Glutamatergic neuron (in vitro differentiated cells): ENCODE results near the gene JADE1. TPM values are rescaled to one million over a fixed set of nuclear protein-coding genes. Genes with fewer than 3 reads are reported as not detected.

Experiments used
- DNase-seq: peaks from one replicate; pipeline ENCODE4 v3.0.0; 2022
- H3K27ac Mint-ChIP-seq: one replicate; pipeline ENCODE4 v1.8.0; 2020; ENCODE audit warnings: mild to moderate bottlenecking, mixed read lengths, inconsistent platforms; ENCODE audit not compliant: unreplicated experiment
- H3K27me3 Mint-ChIP-seq: one replicate; pipeline ENCODE4 v1.8.0; 2020; ENCODE audit warnings: mild to moderate bottlenecking, moderate library complexity, mixed read lengths, inconsistent platforms; ENCODE audit not compliant: unreplicated experiment
- H3K36me3 Mint-ChIP-seq: one replicate; pipeline ENCODE4 v1.8.0; 2020; ENCODE audit warnings: mild to moderate bottlenecking, mixed read lengths, inconsistent platforms; ENCODE audit not compliant: unreplicated experiment
- H3K4me1 Mint-ChIP-seq: one replicate; pipeline ENCODE4 v1.8.0; 2020; ENCODE audit warnings: mild to moderate bottlenecking, low read depth, mixed read lengths, inconsistent platforms; ENCODE audit not compliant: unreplicated experiment
- H3K4me3 Mint-ChIP-seq: one replicate; pipeline ENCODE4 v1.8.0; 2020; ENCODE audit warnings: mild to moderate bottlenecking, mixed read lengths, inconsistent platforms; ENCODE audit not compliant: unreplicated experiment
- H3K9me3 Mint-ChIP-seq: one replicate; pipeline ENCODE4 v1.8.0; 2020; ENCODE audit warnings: mild to moderate bottlenecking, moderate library complexity, mixed read lengths, inconsistent platforms; ENCODE audit not compliant: unreplicated experiment
- CTCF ChIP-seq: fragments of 200-600 bp; sonication (generic); IDR thresholded peaks from one replicate; pipeline ENCODE4 v1.5.0; 2021; ENCODE audit not compliant: partially characterized antibody, unreplicated experiment
- total RNA-seq: library from RNA; stranded (reverse); fragmentation: NEBNext Ultra II Directional; extraction: Animal tissue kit (Norgen Biotek cat#: 25700); gene quantifications from one replicate; pipeline ENCODE4 v1.2.1, GENCODE V29; 2021; ENCODE audit not compliant: unreplicated experiment

The JADE1 gene
- total RNA-seq, 1 donor from 2014 or later = 9.1 TPM

GRCh38 chr4:128908735-128909134 lies 99.2 kb downstream of the JADE1 start:
- no peaks in the 10 kb centered on the region for H3K27me3 Mint-ChIP-seq
- no peaks in the 10 kb centered on the region for H3K36me3 Mint-ChIP-seq
- TF ChIP-seq CTCF = no peak
- no peaks in the 10 kb centered on the region for H3K9me3 Mint-ChIP-seq
- H3K4me1 Mint-ChIP-seq = no peaks in the 10 kb centered on the region
- H3K27ac Mint-ChIP-seq = no peak overlapping the region
- H3K4me3 Mint-ChIP-seq = no peak overlapping the region
- no peak for DNase-seq

GRCh38 chr4:128913228-128913627 lies 103.7 kb downstream of the JADE1 start:
- H3K9me3 Mint-ChIP-seq = no peaks in the 10 kb centered on the region
- no peaks in the 10 kb centered on the region for H3K27me3 Mint-ChIP-seq
- TF ChIP-seq CTCF = no peak
- H3K27ac Mint-ChIP-seq = no peak overlapping the region
- no peak for DNase-seq
- no peaks in the 10 kb centered on the region for H3K36me3 Mint-ChIP-seq
- no peaks in the 10 kb centered on the region for H3K4me1 Mint-ChIP-seq
- H3K4me3 Mint-ChIP-seq = no peak overlapping the region

- H3K27me3 Mint-ChIP-seq = no peaks in the 10 kb centered on the region
- no peak for DNase-seq
- H3K36me3 Mint-ChIP-seq = no peaks in the 10 kb centered on the region
- H3K4me3 Mint-ChIP-seq = no peak overlapping the region
- H3K4me1 Mint-ChIP-seq = no peaks in the 10 kb centered on the region
- TF ChIP-seq CTCF = no peak
- H3K27ac Mint-ChIP-seq = no peak overlapping the region
- H3K9me3 Mint-ChIP-seq = no peaks in the 10 kb centered on the region
Measured at GRCh38 chr4:128915544-128915943, 106.0 kb downstream of the JADE1 start.

GRCh38 chr4:128916832-128917231 lies 107.3 kb downstream of the JADE1 start:
- Mint-ChIP-seq H3K27me3 (no peaks in the 10 kb centered on the region), H3K27ac (no peak overlapping the region), H3K4me3 (no peak overlapping the region), H3K4me1 (no peaks in the 10 kb centered on the region), H3K9me3 (no peaks in the 10 kb centered on the region), H3K36me3 (no peaks in the 10 kb centered on the region)
- TF ChIP-seq CTCF = no peak
- no peak for DNase-seq

GRCh38 chr4:128917781-128918180 lies 108.3 kb downstream of the JADE1 start:
- no peak for DNase-seq
- H3K4me1 Mint-ChIP-seq = no peaks in the 10 kb centered on the region
- no peak overlapping the region for H3K27ac Mint-ChIP-seq
- no peak overlapping the region for H3K4me3 Mint-ChIP-seq
- no peaks in the 10 kb centered on the region for H3K9me3 Mint-ChIP-seq
- no peaks in the 10 kb centered on the region for H3K27me3 Mint-ChIP-seq
- TF ChIP-seq CTCF = no peak
- H3K36me3 Mint-ChIP-seq = no peaks in the 10 kb centered on the region
